HepG2 (cell line): ENCODE data around the gene UBE2D4. TPM values are rescaled to one million over a fixed set of nuclear protein-coding genes. Genes with fewer than 3 reads are reported as not detected.
A peak's percentile ranks its signal among the peaks of the same experiment; 100 is the strongest.

Experiments
- ATAC-seq: fragments of 200-7000 bp; cut with Tn5 transposase; 3 replicates; pipeline ENCODE4 v1.9.1; 2020; ENCODE audit warnings: mild to moderate bottlenecking, moderate library complexity
- BruUV-seq: library from RNA; stranded (reverse); fragments of 400-500 nt; replicated peaks from 2 replicates; lab custom pipeline; 2021; lab: Mats Ljungman, UMichigan
- CTCF ChIA-PET: fragments of 300-600 bp; formaldehyde crosslinking; extraction: SDS; loops from one replicate; lab custom pipeline; 2021; ENCODE audit warnings: low total read pairs, inconsistent platforms, low intra/inter-chr PET ratio; lab: Yijun Ruan, JAX
- POLR2A ChIA-PET: fragments of 350-600 bp; sonication (Branson Sonifier 250); formaldehyde crosslinking; loops from one replicate; lab custom pipeline; 2020; ENCODE audit warnings: antibody characterized with exemption, inconsistent platforms; lab: Yijun Ruan, JAX
- DNase-seq: peaks from one replicate; pipeline ENCODE4 v3.0.0-alpha.2; 2015; ENCODE audit warnings: low spot score
- FAIRE-seq: peaks from 3 replicates; lab custom pipeline; 2011; peaks lifted over from hg19 to GRCh38; lab: Jason Lieb, UNC
- H2AFZ ChIP-seq: one replicate; pipeline ENCODE4 v1.6.1; 2011; ENCODE audit warnings: low read length, inconsistent platforms
- H3K27ac ChIP-seq: fragments of 300-600 bp; 3 replicates; pipeline ENCODE4 v1.8.0; 2011; ENCODE audit warnings: mixed run types, mild to moderate bottlenecking, mixed read lengths, low read length, inconsistent platforms; ENCODE audit not compliant: insufficient read depth; ENCODE audit errors: extremely low read length
- H3K27me3 ChIP-seq, 2 experiments: fragments of 200-600 bp in 1 of 2; 2 replicates in 1 of 2; 3 replicates in 1 of 2; pipeline versions ENCODE4 v1.6.0 to v1.8.0; 2011; ENCODE audit warnings: low read length in 2 of 2, mild to moderate bottlenecking in 2 of 2, moderate library complexity in 2 of 2, inconsistent platforms in 1 of 2; ENCODE audit not compliant: insufficient read depth in 2 of 2, control insufficient read depth in 1 of 2
- H3K36me3 ChIP-seq, 2 experiments: fragments of 200-600 bp in 1 of 2; replicated peaks in 1 of 2; 2 replicates in 1 of 2; 3 replicates in 1 of 2; pipeline versions ENCODE4 v1.5.1 to v1.8.0; 2011; ENCODE audit warnings: low read length in 2 of 2, inconsistent platforms in 1 of 2; ENCODE audit not compliant: insufficient read depth in 2 of 2, control insufficient read depth in 1 of 2
- H3K4me1 ChIP-seq: 2 replicates; pipeline ENCODE4 v1.5.1; 2012; ENCODE audit warnings: low read length, inconsistent platforms; ENCODE audit not compliant: insufficient read depth
- H3K4me2 ChIP-seq: 2 replicates; pipeline ENCODE4 v1.6.0; 2011; ENCODE audit warnings: low read depth, low read length, inconsistent platforms
- H3K4me3 ChIP-seq, 3 experiments: fragments of 200-600 bp in 1 of 3; sonication (generic), shearing (Covaris generic) in 1 of 3; replicated peaks in 1 of 3; 2 replicates each; pipeline ENCODE4 v1.5.1; 2011 to 2016; ENCODE audit warnings: low read length in 3 of 3, inconsistent platforms in 2 of 3, low read depth in 2 of 3, mild to moderate bottlenecking in 2 of 3, control low read depth in 1 of 3, mixed read lengths in 1 of 3; ENCODE audit not compliant: insufficient read depth in 1 of 3
- H3K79me2 ChIP-seq: one replicate; pipeline ENCODE4 v1.6.1; 2011; ENCODE audit warnings: low read length, inconsistent platforms; ENCODE audit not compliant: insufficient read depth
- H3K9ac ChIP-seq: 2 replicates; pipeline ENCODE4 v1.6.0; 2011; ENCODE audit warnings: mild to moderate bottlenecking, low read depth, low read length, inconsistent platforms; ENCODE audit not compliant: insufficient read depth
- H3K9me3 ChIP-seq: 2 replicates; pipeline ENCODE4 v1.5.1; 2012; ENCODE audit warnings: mild to moderate bottlenecking, low read length
- H4K20me1 ChIP-seq: 2 replicates; pipeline ENCODE4 v1.6.0; 2011; ENCODE audit warnings: inconsistent platforms, mild to moderate bottlenecking, low read length, moderate library complexity; ENCODE audit not compliant: insufficient read depth
- BRF2 ChIP-seq: sonication (generic); formaldehyde crosslinking; IDR thresholded peaks from 2 replicates; pipeline ENCODE4 v1.8.1; 2022; ENCODE audit warnings: mild to moderate bottlenecking, missing genetic modification reagents
- ERF ChIP-seq: IDR thresholded peaks from 2 replicates; pipeline ENCODE4 v1.6.1; 2018; ENCODE audit warnings: missing biosample characterization, missing genetic modification reagents
- GRHL1 ChIP-seq: sonication (generic); formaldehyde crosslinking; conservative IDR thresholded peaks from 2 replicates; pipeline ENCODE4 v1.8.0; 2022; ENCODE audit warnings: missing genetic modification reagents
- KLF16 ChIP-seq, 2 experiments: sonication (generic) in 1 of 2; formaldehyde crosslinking in 1 of 2; IDR thresholded peaks; 2 replicates each; pipeline versions ENCODE4 v1.6.1 to v1.8.0; 2016 to 2023; ENCODE audit warnings: missing genetic modification reagents in 2 of 2, missing compliant biosample characterization in 1 of 2
- NRL ChIP-seq: sonication (generic); formaldehyde crosslinking; IDR thresholded peaks from 2 replicates; pipeline ENCODE4 v1.5.0; 2020; ENCODE audit warnings: missing genetic modification reagents, mild to moderate bottlenecking, moderate library complexity, borderline replicate concordance
- POLR2A ChIP-seq, 2 experiments: IDR thresholded peaks; 2 replicates each; pipeline ENCODE4 v1.6.1; 2011; ENCODE audit warnings: low read depth in 2 of 2, low read length in 2 of 2, mild to moderate bottlenecking in 1 of 2, moderate library complexity in 1 of 2; ENCODE audit not compliant: insufficient read depth in 1 of 2
- TSC22D2 ChIP-seq: sonication (generic); formaldehyde crosslinking; IDR thresholded peaks from 2 replicates; pipeline ENCODE4 v1.5.1; 2020; ENCODE audit warnings: missing genetic modification reagents, mild to moderate bottlenecking, borderline replicate concordance
- ZFP91 ChIP-seq: sonication (generic); formaldehyde crosslinking; IDR thresholded peaks from 2 replicates; pipeline ENCODE4 v1.9.0; 2022; ENCODE audit warnings: missing genetic modification reagents, mild to moderate bottlenecking, borderline replicate concordance
- ZNF207 ChIP-seq: fragments of 450-650 bp; IDR thresholded peaks from 2 replicates; pipeline ENCODE4 v1.6.1; 2016; ENCODE audit warnings: antibody characterized with exemption, borderline replicate concordance
- ZNF275 ChIP-seq: sonication (generic); formaldehyde crosslinking; IDR thresholded peaks from 2 replicates; pipeline ENCODE4 v1.8.0; 2022; ENCODE audit warnings: missing genetic modification reagents, mild to moderate bottlenecking, inconsistent platforms, borderline replicate concordance
- ZNF432 ChIP-seq: sonication (generic); formaldehyde crosslinking; IDR thresholded peaks from 2 replicates; pipeline ENCODE4 v1.5.0; 2020; ENCODE audit warnings: missing genetic modification reagents, mild to moderate bottlenecking, borderline replicate concordance
- ZNF546 ChIP-seq: sonication (generic); formaldehyde crosslinking; conservative IDR thresholded peaks from 2 replicates; pipeline ENCODE4 v1.8.1; 2023; ENCODE audit warnings: mild to moderate bottlenecking, missing genetic modification reagents
- ZNF749 ChIP-seq: sonication (generic); formaldehyde crosslinking; IDR thresholded peaks from 2 replicates; pipeline ENCODE4 v1.8.0; 2022; ENCODE audit warnings: mild to moderate bottlenecking, missing genetic modification reagents, moderate library complexity, borderline replicate concordance
- WGBS: methylation state at CpG from one replicate; pipeline ENCODE4 v1.1.6; 2017; ENCODE audit warnings: low lambda C conversion rate; 5-methylcytosine and 5-hydroxymethylcytosine counted together
- in situ Hi-C: cut with HindIII; loops from 2 replicates; pipeline ENCODE4 v1.10.0; 2017; ENCODE audit warnings: low pct_unique_long_range_greater_than_20kb; ENCODE audit not compliant: extremely low pct_ligation_motif_present
- intact Hi-C: fragments of 100-400 bp; cut with micrococcal nuclease; formaldehyde crosslinking; loops from one replicate; pipeline ENCODE4 v1.10.0; 2022; ENCODE audit not compliant: unreplicated experiment
- polyA plus RNA-seq, 8 experiments: library from polyadenylated mRNA; depleted of rRNA in 3 of 8; stranded (reverse) in 7 of 8; unstranded in 1 of 8; fragments of >200 nt; fragmentation: Illumina TruSeq in 4 of 8; extraction: Trizol in 4 of 8; gene quantifications; 2 replicates each; pipeline versions ENCODE4 v1.2.1 to v1.2.3, GENCODE V29; 2011 to 2016; ENCODE audit warnings: low read depth in 4 of 8, missing spikeins in 1 of 8, mixed read lengths in 1 of 8; ENCODE audit not compliant: insufficient read depth in 1 of 8
- total RNA-seq, 5 experiments: library from RNA; depleted of rRNA; stranded (reverse); fragments of >200 nt; fragmentation: Illumina TruSeq; extraction: Trizol; gene quantifications; 2 replicates each; pipeline ENCODE4 v1.2.3, GENCODE V29; 2016; ENCODE audit warnings: low read depth in 1 of 5

The UBE2D4 gene
- total and polyA plus RNA-seq, 2 of the 13 experiments (the other 11 are each of a cell fraction or from before 2014, with no cell fraction given), result 9.9 to 16.0 TPM

GRCh38 chr7:43905209-43905946 lies 20.9 kb upstream of the UBE2D4 start:
- ChIA-PET POLR2A (interaction anchor here (0.8 to 2.5 kb wide), 13 partner anchors 11 to 323 kb away, joined by 3 to 36 read pairs (median 4); partner anchors contain the start of genes MRPS24, STK17A and UBE2D4), CTCF (no interaction called here)
- Histone ChIP-seq H3K4me2 (peak overlapping the region; percentile 70), H2AFZ (no peak overlapping the region), H3K4me1 (peaks cover 36% of the 10 kb centered on the region), H3K27ac (peak overlapping the region; percentile 78), H3K79me2 (peaks cover 50% of the 10 kb centered on the region), H3K9ac (peak overlapping the region; percentile 93), H3K9me3 (no peaks in the 10 kb centered on the region), H4K20me1 (peaks cover 28% of the 10 kb centered on the region), H3K36me3 (peaks cover 3 to 5% of the 10 kb centered on the region in 2 experiments; a peak in 3 of 5 replicates), H3K4me3 (peak overlapping the region; percentile 70 to 87 (median 83)), H3K27me3 (no peaks in the 10 kb centered on the region)
- BruUV-seq, result TSS peak; percentile 89
- in situ Hi-C loops, result no loop called here
- intact Hi-C loops, result loop anchor here (1.0 to 2.0 kb wide), 3 partner anchors 21 to 38 kb away; partner anchors contain the start of genes MRPS24 and UBE2D4
- under 1% methylated on average over 7 of the region's 8 CpGs for WGBS
- FAIRE-seq, result peak; percentile 93
- peak; percentile 93 for ATAC-seq
- DNase-seq, result peak; percentile 97
- no peak for TF ChIP-seq TSC22D2 (CRISPR knock-in tag)
- TF ChIP-seq POLR2A (IDR thresholded peaks at IDR 0.05; ENCODE audit: insufficient read depth in 1 of 2, low read depth in 2 of 2, low read length in 2 of 2), result peak; percentile 67 to 79
- TF ChIP-seq ERF (CRISPR knock-in tag), result peak; percentile 89
- no peak for TF ChIP-seq GRHL1 (CRISPR knock-in tag)
- no peak for TF ChIP-seq BRF2 (CRISPR knock-in tag)
- TF ChIP-seq ZNF546 (CRISPR knock-in tag), result no peak
- no peak for TF ChIP-seq ZNF275
- TF ChIP-seq NRL, result no peak
- TF ChIP-seq ZNF207, result no peak
- TF ChIP-seq KLF16 (CRISPR knock-in tag; IDR thresholded peaks at IDR 0.05), result peak in 1 of 2 experiments; percentile 71; a peak in 1 of 4 replicates
- no peak for TF ChIP-seq ZNF749
- TF ChIP-seq ZNF432 (CRISPR knock-in tag), result no peak
- TF ChIP-seq ZFP91, result peak; percentile 40; the same call in 1 of the 2 replicates
